ENCODE measurements around the gene GALNT14.

The GALNT14 gene

GRCh38 chr2:30981096-30981495 is 157.1 kb downstream of the GALNT14 start:
- no peak overlapping the region for H3K4me3 ChIP-seq (IDR thresholded peaks at IDR 0.05; ENCODE audit: insufficient read depth, low read depth, low read length)
- no peak overlapping the region for H3K9ac ChIP-seq
- H4K20me1 ChIP-seq (ENCODE audit: insufficient read depth) = no peaks in the 10 kb centered on the region
- no peak for TF ChIP-seq CTCF (conservative IDR thresholded peaks at IDR 0.05; ENCODE audit: low read depth, low read length)
- H3K4me2 ChIP-seq = no peak overlapping the region
- no peak overlapping the region for H3K27ac ChIP-seq
- H2AFZ ChIP-seq (ENCODE audit: low read depth) = no peak overlapping the region
- H3K27me3 ChIP-seq (ENCODE audit: insufficient read depth, low read depth) = no peaks in the 10 kb centered on the region
- no peaks in the 10 kb centered on the region for H3K36me3 ChIP-seq (ENCODE audit: insufficient read depth)
- no peaks in the 10 kb centered on the region for H3K79me2 ChIP-seq (ENCODE audit: insufficient read depth, low read depth)
- no peaks in the 10 kb centered on the region for H3K4me1 ChIP-seq (ENCODE audit: low read depth, poor library complexity, severe bottlenecking)

- Histone ChIP-seq H3K4me1 (ENCODE audit: low read depth, poor library complexity, severe bottlenecking) (no peaks in the 10 kb centered on the region), H3K27ac (no peak overlapping the region), H3K36me3 (ENCODE audit: insufficient read depth) (no peaks in the 10 kb centered on the region), H3K4me3 (IDR thresholded peaks at IDR 0.05; ENCODE audit: insufficient read depth, low read depth, low read length) (no peak overlapping the region), H4K20me1 (ENCODE audit: insufficient read depth) (no peaks in the 10 kb centered on the region), H3K27me3 (ENCODE audit: insufficient read depth, low read depth) (no peaks in the 10 kb centered on the region), H3K79me2 (ENCODE audit: insufficient read depth, low read depth) (no peaks in the 10 kb centered on the region), H2AFZ (ENCODE audit: low read depth) (no peak overlapping the region), H3K4me2 (no peak overlapping the region), H3K9ac (no peak overlapping the region)
- no peak for TF ChIP-seq CTCF (conservative IDR thresholded peaks at IDR 0.05; ENCODE audit: low read depth, low read length)
Observed at GRCh38 chr2:30979822-30980245, 158.4 kb downstream of the GALNT14 start.

- no peak for TF ChIP-seq CTCF (conservative IDR thresholded peaks at IDR 0.05; ENCODE audit: low read depth, low read length)
- Histone ChIP-seq H3K36me3 (ENCODE audit: insufficient read depth) (no peaks in the 10 kb centered on the region), H3K4me3 (IDR thresholded peaks at IDR 0.05; ENCODE audit: insufficient read depth, low read depth, low read length) (no peak overlapping the region), H3K4me1 (ENCODE audit: low read depth, poor library complexity, severe bottlenecking) (no peaks in the 10 kb centered on the region), H2AFZ (ENCODE audit: low read depth) (no peak overlapping the region), H3K79me2 (ENCODE audit: insufficient read depth, low read depth) (no peaks in the 10 kb centered on the region), H4K20me1 (ENCODE audit: insufficient read depth) (no peaks in the 10 kb centered on the region), H3K4me2 (no peak overlapping the region), H3K27ac (no peak overlapping the region), H3K27me3 (ENCODE audit: insufficient read depth, low read depth) (no peaks in the 10 kb centered on the region), H3K9ac (no peak overlapping the region)
Observed at GRCh38 chr2:30978854-30979253, 159.4 kb downstream of the GALNT14 start.

- Histone ChIP-seq H3K4me2 (no peak overlapping the region), H3K4me3 (IDR thresholded peaks at IDR 0.05; ENCODE audit: insufficient read depth, low read depth, low read length) (no peak overlapping the region)
- TF ChIP-seq CTCF (conservative IDR thresholded peaks at IDR 0.05; ENCODE audit: low read depth, low read length) = no peak
Observed at GRCh38 chr2:30978044-30978443, 160.2 kb downstream of the GALNT14 start.

More at GRCh38 chr2:30978044-30978443, 160.2 kb downstream of the GALNT14 start:
- Histone ChIP-seq H3K9ac (no peak overlapping the region), H2AFZ (ENCODE audit: low read depth) (no peak overlapping the region), H4K20me1 (ENCODE audit: insufficient read depth) (no peaks in the 10 kb centered on the region), H3K4me1 (ENCODE audit: low read depth, poor library complexity, severe bottlenecking) (no peaks in the 10 kb centered on the region), H3K36me3 (ENCODE audit: insufficient read depth) (no peaks in the 10 kb centered on the region), H3K79me2 (ENCODE audit: insufficient read depth, low read depth) (no peaks in the 10 kb centered on the region), H3K27me3 (ENCODE audit: insufficient read depth, low read depth) (no peaks in the 10 kb centered on the region), H3K27ac (no peak overlapping the region)

Data from KMS-11 (cell line).